Right renal cortex interstitium (tissue), 3 donors: ENCODE measurements around the gene XRCC6. TPM values are rescaled to one million over a fixed set of nuclear protein-coding genes. Genes with fewer than 3 reads are reported as not detected.
A peak's percentile ranks its signal among the peaks of the same experiment; 100 is the strongest.
"Not testable (repeated sequence)": the region's sequence is repeated elsewhere in the genome, so short reads cannot be mapped to it uniquely, and the experiment has no call there.

Experiments used
- DNase-seq, 3 donors: peaks; one replicate each; pipeline ENCODE4 v3.0.0-alpha.2; 2013; ENCODE audit warnings: low read depth in 3 of 3, low spot score in 2 of 3
- polyA plus RNA-seq, 3 donors: library from polyadenylated mRNA; unstranded; fragments of 120-200 nt; gene quantifications; one replicate each; pipeline ENCODE4 v1.2.1, GENCODE V29; 2013; ENCODE audit not compliant: insufficient read length in 3 of 3

XRCC6 gene
- polyA plus RNA-seq: 100 to 1,000 TPM; 372 to 405 (median 383) TPM

GRCh38 chr22:41621099-41621910 is at the start of gene XRCC6:
XRCC6 (plus strand) TSS chr22:41621295; CDS start chr22:41622005, 710 bp downstream.
- peak; percentile 98 to 99 (median 99) for DNase-seq

GRCh38 chr22:41571786-41572185 is 49.3 kb upstream of the XRCC6 start:
- DNase-seq: no peak

DNA sequence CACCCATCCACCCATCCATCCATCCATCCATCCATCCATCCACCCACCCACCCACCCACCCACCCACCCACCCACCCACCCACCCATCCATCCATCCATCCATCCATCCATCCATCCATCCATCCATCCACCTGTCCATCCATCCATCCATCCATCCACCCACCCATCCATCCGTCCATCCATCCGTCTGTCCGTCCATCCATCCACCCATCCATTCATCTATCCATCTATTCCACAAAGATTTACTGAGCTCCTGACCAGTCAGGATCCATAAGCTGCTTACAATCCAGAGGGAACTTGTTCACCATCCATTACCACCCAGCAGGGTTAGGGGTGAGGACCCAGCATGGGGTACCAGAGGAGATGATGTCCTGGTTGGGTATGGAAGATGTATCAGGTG is 48.8 kb upstream of the XRCC6 start:
- not testable (repeated sequence) for DNase-seq

GRCh38 chr22:41573677-41574076 is 47.4 kb upstream of the XRCC6 start:
- DNase-seq: no peak

DNA sequence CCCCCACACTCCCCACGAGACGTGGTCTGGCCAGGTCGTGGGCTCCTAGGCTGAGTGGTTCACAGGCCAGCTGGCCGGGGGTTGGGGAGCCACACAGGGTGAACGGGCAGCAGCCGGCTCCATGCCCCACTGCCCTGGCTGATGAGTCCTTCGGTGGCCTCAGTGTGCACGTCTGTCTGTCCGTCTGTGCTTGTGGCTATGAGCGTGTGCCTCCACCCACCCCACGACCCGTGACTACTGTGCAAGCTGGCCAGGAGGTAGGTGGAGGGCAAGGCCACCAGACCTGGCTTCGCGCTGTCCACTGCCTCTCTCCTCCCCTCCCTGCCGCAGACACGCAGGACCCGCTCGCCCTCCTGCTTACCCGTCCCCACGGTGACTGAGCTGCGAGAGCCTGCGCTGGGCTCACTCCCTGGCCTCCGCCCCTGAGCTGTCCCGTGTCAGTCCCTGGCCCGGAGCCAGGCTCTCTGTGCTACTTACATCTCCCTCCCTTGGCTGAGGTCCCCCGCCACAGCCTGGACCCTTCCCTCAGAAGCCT is 46.2 kb upstream of the XRCC6 start:
- no peak for DNase-seq

DNA sequence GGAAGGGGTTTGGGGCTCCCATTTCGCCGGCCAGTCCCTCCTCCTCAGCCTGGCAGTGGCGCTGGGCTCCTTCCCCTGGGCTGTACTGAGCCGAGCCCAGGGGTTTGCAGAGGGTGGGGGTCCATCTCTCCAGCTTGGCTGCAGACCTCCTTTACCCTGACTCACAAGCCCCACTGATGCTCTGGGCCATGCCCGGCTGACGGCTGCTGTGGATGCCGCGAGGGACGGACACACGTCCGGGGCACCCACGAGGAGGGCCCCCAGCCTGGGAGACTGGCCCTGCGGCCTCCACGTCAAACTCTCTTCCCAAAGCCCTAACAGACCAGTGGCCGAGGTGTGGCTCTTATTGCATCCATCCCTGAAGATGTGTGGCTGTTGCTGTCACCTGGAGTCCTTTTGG is 45.6 kb upstream of the XRCC6 start:
- no peak for DNase-seq

GRCh38 chr22:41576877-41577276 is 44.2 kb upstream of the XRCC6 start:
- DNase-seq: no peak

DNA sequence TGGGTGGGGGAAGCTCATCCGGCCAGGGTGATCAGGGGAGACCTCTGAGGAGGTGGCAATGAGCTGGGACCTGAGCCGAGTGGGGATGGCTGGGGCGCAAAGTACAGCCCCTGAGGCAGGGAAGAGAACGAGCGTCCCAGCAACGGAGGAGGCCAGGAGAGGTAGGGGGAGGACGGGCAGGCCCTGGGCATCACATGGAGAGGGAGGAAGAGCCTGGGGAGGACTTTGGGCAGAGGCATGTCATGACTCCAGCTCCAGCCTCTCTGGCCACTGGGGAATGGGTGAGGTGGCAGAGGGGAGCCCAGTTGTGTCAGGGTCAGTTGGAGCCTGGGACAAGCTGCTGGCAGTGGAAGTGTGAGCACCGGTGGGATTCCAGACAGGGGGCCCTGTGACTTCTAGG is 43.0 kb upstream of the XRCC6 start:
- DNase-seq: no peak

GRCh38 chr22:41578818-41579217 is 42.3 kb upstream of the XRCC6 start:
- no peak for DNase-seq

- no peak for DNase-seq
Measured at GRCh38 chr22:41579297-41579996, 41.6 kb upstream of the XRCC6 start.

DNA sequence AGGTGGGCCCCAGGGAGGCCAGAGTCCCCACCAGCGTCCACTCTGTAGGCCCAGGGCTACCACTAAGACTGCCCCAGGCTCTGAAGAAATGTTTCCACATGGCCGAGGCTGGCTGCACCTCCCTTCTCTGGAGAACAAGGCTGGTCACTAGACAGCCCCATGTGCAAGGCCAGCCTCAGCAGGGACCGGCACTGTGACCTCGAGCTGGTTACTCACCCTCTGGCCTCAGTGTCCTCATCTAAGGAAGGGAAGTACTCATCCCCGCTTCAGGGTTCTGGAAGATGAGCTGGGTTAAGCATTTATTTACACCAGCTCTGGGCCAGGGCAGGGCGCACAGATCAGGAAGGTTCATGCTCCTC is 41.1 kb upstream of the XRCC6 start:
- DNase-seq: no peak

GRCh38 chr22:41582694-41583093 is 38.4 kb upstream of the XRCC6 start:
- DNase-seq: no peak

DNA sequence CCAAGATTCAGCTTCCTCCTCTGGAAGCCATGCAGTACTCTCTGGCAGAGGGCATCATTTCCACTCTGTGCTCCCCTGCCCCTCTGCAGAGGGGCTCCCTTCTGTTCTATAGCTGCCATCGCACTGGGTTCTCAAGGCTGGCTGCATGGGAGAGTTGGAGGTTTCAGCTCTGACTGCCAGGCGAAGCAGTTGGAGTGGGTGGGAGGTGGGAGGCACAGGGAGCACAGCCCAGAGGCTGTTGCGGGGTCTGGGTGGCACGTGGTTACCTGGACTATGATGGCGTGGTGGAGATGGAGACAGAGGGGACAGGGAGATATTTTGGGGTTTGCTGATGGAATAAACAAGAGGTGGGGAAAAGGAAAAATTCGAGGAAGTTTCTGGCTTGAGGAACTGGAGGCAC is 36.2 kb upstream of the XRCC6 start:
- DNase-seq: no peak

- no peak for DNase-seq
Measured at GRCh38 chr22:41585898-41586297, 35.2 kb upstream of the XRCC6 start.

- DNase-seq: no peak
Measured at GRCh38 chr22:41587347-41587723, 33.8 kb upstream of the XRCC6 start.

GRCh38 chr22:41589391-41590241 is 31.5 kb upstream of the XRCC6 start, which contains the start of gene PMM1:
PMM1 (minus strand) TSS chr22:41589840; CDS start chr22:41589805, 35 bp downstream.
- DNase-seq: peak; percentile 96 to 100 (median 99)

- DNase-seq: not testable (repeated sequence)
Measured at GRCh38 chr22:41593336-41593960, 27.6 kb upstream of the XRCC6 start.

DNA sequence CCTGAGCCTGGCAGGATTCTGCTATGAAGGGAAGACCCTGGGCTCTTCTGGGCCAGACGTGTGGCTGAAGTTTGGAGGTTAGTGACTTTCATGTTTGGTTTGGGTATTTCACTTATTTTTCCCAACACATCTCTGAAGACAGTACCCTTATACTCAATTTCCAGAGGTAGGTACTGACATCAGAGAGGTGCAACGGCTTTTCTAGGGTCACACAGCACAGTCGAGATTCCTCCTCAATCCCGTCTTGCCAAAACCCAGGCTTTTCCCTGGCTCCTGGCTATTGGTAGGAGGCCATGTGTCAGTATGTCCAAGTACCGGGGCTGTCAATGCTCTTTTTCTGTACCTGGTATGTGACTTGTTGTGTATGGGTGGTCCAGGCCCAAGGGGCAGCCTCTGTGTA is 25.4 kb upstream of the XRCC6 start:
- DNase-seq: no peak

GRCh38 chr22:41596776-41597634 is 24.1 kb upstream of the XRCC6 start:
- DNase-seq: no peak

GRCh38 chr22:41597635-41597953 is 23.5 kb upstream of the XRCC6 start:
- no peak for DNase-seq
